Lower lobe of right lung (tissue), 2 donors: Measurements from ENCODE around the gene TICAM1. TPM values are rescaled to one million over a fixed set of nuclear protein-coding genes. Genes with fewer than 3 reads are reported as not detected.
A peak's percentile ranks its signal among the peaks of the same experiment; 100 is the strongest.

Experiments
- ATAC-seq, 2 donors: fragments of 200-7000 bp; cut with Tn5 transposase; one replicate each; pipeline ENCODE4 v1.9.1; 2020 to 2022; ENCODE audit warnings: mild to moderate bottlenecking in 2 of 2, moderate library complexity in 2 of 2
- DNase-seq: peaks from one replicate; pipeline ENCODE4 v3.0.0-alpha.2; 2020
- H3K27ac ChIP-seq: fragments of 200-600 bp; one replicate; pipeline ENCODE4 v1.8.0; 2022
- H3K27me3 ChIP-seq: fragments of 200-600 bp; one replicate; pipeline ENCODE4 v1.8.0; 2022; ENCODE audit warnings: low read depth
- H3K36me3 ChIP-seq: fragments of 200-600 bp; one replicate; pipeline ENCODE4 v1.8.0; 2022; ENCODE audit warnings: mild to moderate bottlenecking
- H3K4me1 ChIP-seq: fragments of 200-600 bp; one replicate; pipeline ENCODE4 v1.8.0; 2022
- H3K4me3 ChIP-seq: fragments of 200-600 bp; one replicate; pipeline ENCODE4 v1.8.0; 2022; ENCODE audit warnings: mild to moderate bottlenecking
- H3K9me3 ChIP-seq: fragments of 200-600 bp; one replicate; pipeline ENCODE4 v1.8.0; 2022
- CTCF ChIP-seq: fragments of 200-600 bp; IDR thresholded peaks from one replicate; pipeline ENCODE4 v1.8.0; 2022; ENCODE audit warnings: antibody characterized with exemption, mild to moderate bottlenecking
- intact Hi-C: fragments of 100-400 bp; cut with DNase I; formaldehyde crosslinking; loops from one replicate; pipeline ENCODE4 v1.11.0; 2022
- total RNA-seq: library from RNA; stranded (reverse); fragmentation: NEBNext Ultra II Directional; extraction: Animal tissue kit (Norgen Biotek cat#: 25700); gene quantifications from one replicate; pipeline ENCODE4 v1.2.1, GENCODE V29; 2021
- donor health status: DM: no; HTN: yes; CAD: no; lungs with severe emphysema.

TICAM1 gene
- total RNA-seq, 1 donor from 2014 or later = 14.6 TPM

GRCh38 chr19:4821265-4821664, 10.2 kb downstream of the TICAM1 start:
- H3K36me3 ChIP-seq = peaks cover 40% of the 10 kb centered on the region
- intact Hi-C loops = no loop called here
- ATAC-seq = no peak

GRCh38 chr19:4817467-4818277, 13.8 kb downstream of the TICAM1 start:
- Histone ChIP-seq H3K4me1 (peaks cover 24% of the 10 kb centered on the region), H3K36me3 (peaks cover 35% of the 10 kb centered on the region), H3K4me3 (no peak overlapping the region), H3K9me3 (no peaks in the 10 kb centered on the region), H3K27me3 (no peaks in the 10 kb centered on the region), H3K27ac (no peak overlapping the region)
- TF ChIP-seq CTCF = no peak
- intact Hi-C loops = no loop called here
- ATAC-seq (no peak), DNase-seq (no peak)

More at GRCh38 chr19:4821265-4821664, 10.2 kb downstream of the TICAM1 start:
- H3K27ac ChIP-seq = no peak overlapping the region
- no peak for TF ChIP-seq CTCF
- no peak for DNase-seq
- no peaks in the 10 kb centered on the region for H3K9me3 ChIP-seq
- no peak overlapping the region for H3K4me3 ChIP-seq
- H3K27me3 ChIP-seq = no peaks in the 10 kb centered on the region
- peaks cover 3% of the 10 kb centered on the region for H3K4me1 ChIP-seq

- intact Hi-C loops = no loop called here
- ATAC-seq (no peak), DNase-seq (no peak)
- Histone ChIP-seq H3K36me3 (peaks cover 35% of the 10 kb centered on the region), H3K27ac (no peak overlapping the region), H3K9me3 (no peaks in the 10 kb centered on the region), H3K4me3 (no peak overlapping the region), H3K4me1 (peaks cover 32% of the 10 kb centered on the region), H3K27me3 (no peaks in the 10 kb centered on the region)
- TF ChIP-seq CTCF = no peak
These were observed 14.6 kb downstream of the TICAM1 start for GRCh38 chr19:4816950-4817278.

DNA sequence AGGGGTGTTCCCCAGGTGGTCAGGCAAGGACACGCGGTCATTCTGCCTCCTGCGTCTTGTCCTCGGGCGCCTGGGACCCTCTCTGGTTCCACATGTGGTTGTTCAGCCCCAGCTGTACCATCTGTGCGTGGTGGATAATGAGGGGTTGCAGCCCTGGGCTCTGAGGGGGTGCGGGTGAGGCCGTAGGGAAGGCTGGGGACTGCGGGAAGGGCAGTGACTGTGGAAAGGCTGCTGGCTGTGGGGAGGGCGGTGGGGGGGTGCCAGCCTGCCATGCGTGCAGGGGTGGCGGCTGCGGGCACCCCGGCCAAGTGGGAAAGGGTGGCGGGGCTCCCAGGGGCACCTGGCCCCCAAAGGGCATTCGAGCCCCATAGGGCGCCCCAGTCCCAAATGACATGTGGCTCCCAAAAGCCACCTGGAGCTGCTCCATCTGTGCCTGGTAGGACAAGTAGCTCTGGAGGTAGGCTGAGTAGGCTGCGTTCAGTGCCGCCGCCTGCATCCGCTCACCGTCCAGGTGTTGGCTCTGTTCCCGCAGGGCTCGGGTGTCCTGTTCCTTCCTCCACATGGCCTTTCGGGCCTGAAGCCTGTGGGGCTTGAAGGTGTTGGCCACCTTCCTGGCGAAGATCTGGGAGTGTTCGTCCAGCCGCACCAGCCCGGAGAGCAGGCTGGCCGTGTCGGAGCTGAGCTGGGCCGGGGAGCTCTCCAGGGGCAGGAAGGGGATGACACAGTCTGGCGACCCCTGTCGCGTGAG, 15.1 kb downstream of the TICAM1 start:
- peak in 1 of 2 donors; percentile 3 for ATAC-seq
- peak overlapping the region; percentile 78 for H3K27ac ChIP-seq
- H3K4me1 ChIP-seq = peaks cover 33% of the 10 kb centered on the region
- H3K4me3 ChIP-seq = peak overlapping the region; percentile 41
- TF ChIP-seq CTCF = no peak
- no peak for DNase-seq
- H3K36me3 ChIP-seq = peaks cover 35% of the 10 kb centered on the region
- no peaks in the 10 kb centered on the region for H3K27me3 ChIP-seq
- no peaks in the 10 kb centered on the region for H3K9me3 ChIP-seq
- intact Hi-C loops = no loop called here

- peaks cover 33% of the 10 kb centered on the region for H3K4me1 ChIP-seq
- peak; percentile 92 to 94 for ATAC-seq
- peaks cover 35% of the 10 kb centered on the region for H3K36me3 ChIP-seq
- H3K27me3 ChIP-seq = no peaks in the 10 kb centered on the region
- H3K9me3 ChIP-seq = no peaks in the 10 kb centered on the region
- peak; percentile 89 for DNase-seq
- no peak for TF ChIP-seq CTCF
- H3K4me3 ChIP-seq = peak overlapping the region; percentile 41
- intact Hi-C loops = no loop called here
- peak overlapping the region; percentile 78 for H3K27ac ChIP-seq
These were observed 15.9 kb downstream of the TICAM1 start for GRCh38 chr19:4815426-4816201.
